ENCODE measurements around the gene ZNF19. TPM values are rescaled to one million over a fixed set of nuclear protein-coding genes. Genes with fewer than 3 reads are reported as not detected.

Gene ZNF19
- total and polyA plus RNA-seq, 2 of the 8 experiments (the other 6 are each of a cell fraction or from before 2014, with no cell fraction given), result 1.5 to 3.5 TPM

- H2AFZ ChIP-seq (ENCODE audit: low read length), result no peak overlapping the region
- no peaks in the 10 kb centered on the region for H3K79me2 ChIP-seq (ENCODE audit: control insufficient read depth in 1 of 2, insufficient read depth in 2 of 2, low read length in 2 of 2)
- H3K9ac ChIP-seq (replicated peaks in 1 of 4; ENCODE audit: extremely low read depth in 1 of 4, low read depth in 3 of 4, low read length in 3 of 4), result no peak overlapping the region
- no peak overlapping the region for H2AK5ac ChIP-seq (ENCODE audit: low read depth, low read length)
- no peak overlapping the region for H2BK20ac ChIP-seq (ENCODE audit: low read length)
- no peaks in the 10 kb centered on the region for H3K23me2 ChIP-seq (ENCODE audit: low read depth, low read length)
- H2BK5ac ChIP-seq (ENCODE audit: low read depth, low read length), result no peak overlapping the region
- no peaks in the 10 kb centered on the region for H4K20me1 ChIP-seq (replicated peaks in 1 of 2; ENCODE audit: control insufficient read depth in 1 of 2, insufficient read depth in 2 of 2, low read length in 2 of 2)
- no peak overlapping the region for H3K14ac ChIP-seq (ENCODE audit: insufficient read length)
- H3K27ac ChIP-seq (ENCODE audit: low read depth, low read length), result no peak overlapping the region
- no peak overlapping the region for H3K18ac ChIP-seq (ENCODE audit: extremely low read depth, low read length)
- H2BK12ac ChIP-seq (ENCODE audit: low read depth, low read length), result no peak overlapping the region
- H3K27me3 ChIP-seq (replicated peaks in 1 of 4; ENCODE audit: control insufficient read depth in 3 of 4, extremely low read depth in 1 of 4, insufficient read depth in 3 of 4, low read length in 3 of 4), result no peaks in the 10 kb centered on the region
- TF ChIP-seq JUND (IDR thresholded peaks at IDR 0.05; ENCODE audit: low read length) (no peak), KDM4A (IDR thresholded peaks at IDR 0.05; ENCODE audit: low read depth, low read length, severe bottlenecking) (no peak), HDAC2 (IDR thresholded peaks at IDR 0.05; ENCODE audit: borderline replicate concordance in 1 of 2, low read depth in 2 of 2, low read length in 2 of 2) (no peak), CHD1 (IDR thresholded peaks at IDR 0.05; ENCODE audit: low read depth, low read length) (no peak), SIX5 (IDR thresholded peaks at IDR 0.05; ENCODE audit: low read depth, low read length) (no peak), RXRA (IDR thresholded peaks at IDR 0.05; ENCODE audit: insufficient read depth, low read depth, low read length) (no peak), SP1 (IDR thresholded peaks at IDR 0.05; ENCODE audit: low read depth, low read length) (no peak), TAF1 (IDR thresholded peaks at IDR 0.05; ENCODE audit: low read depth, low read length) (no peak), POLR2A (IDR thresholded peaks at IDR 0.05; ENCODE audit: control extremely low read depth in 1 of 2, low read depth in 2 of 2, low read length in 2 of 2) (no peak), CBX8 (IDR thresholded peaks at IDR 0.05; ENCODE audit: borderline replicate concordance, low read depth, low read length) (no peak), NANOG (IDR thresholded peaks at IDR 0.05; ENCODE audit: insufficient read depth, low read depth, low read length, poor library complexity, severe bottlenecking) (no peak)
- TF ChIP-seq, protein P1, sequence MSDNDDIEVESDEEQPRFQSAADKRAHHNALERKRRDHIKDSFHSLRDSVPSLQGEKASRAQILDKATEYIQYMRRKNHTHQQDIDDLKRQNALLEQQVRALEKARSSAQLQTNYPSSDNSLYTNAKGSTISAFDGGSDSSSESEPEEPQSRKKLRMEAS (IDR thresholded peaks at IDR 0.05), result no peak
- TF ChIP-seq, protein P2, sequence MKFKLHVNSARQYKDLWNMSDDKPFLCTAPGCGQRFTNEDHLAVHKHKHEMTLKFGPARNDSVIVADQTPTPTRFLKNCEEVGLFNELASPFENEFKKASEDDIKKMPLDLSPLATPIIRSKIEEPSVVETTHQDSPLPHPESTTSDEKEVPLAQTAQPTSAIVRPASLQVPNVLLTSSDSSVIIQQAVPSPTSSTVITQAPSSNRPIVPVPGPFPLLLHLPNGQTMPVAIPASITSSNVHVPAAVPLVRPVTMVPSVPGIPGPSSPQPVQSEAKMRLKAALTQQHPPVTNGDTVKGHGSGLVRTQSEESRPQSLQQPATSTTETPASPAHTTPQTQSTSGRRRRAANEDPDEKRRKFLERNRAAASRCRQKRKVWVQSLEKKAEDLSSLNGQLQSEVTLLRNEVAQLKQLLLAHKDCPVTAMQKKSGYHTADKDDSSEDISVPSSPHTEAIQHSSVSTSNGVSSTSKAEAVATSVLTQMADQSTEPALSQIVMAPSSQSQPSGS (IDR thresholded peaks at IDR 0.05; ENCODE audit: low read length), result no peak
- DNase-seq (ENCODE audit: low read depth in 1 of 2, low spot score in 2 of 2) (no peak), FAIRE-seq (peak; percentile 77)
- H3K4me2 ChIP-seq (ENCODE audit: insufficient read depth in 1 of 2, low read depth in 2 of 2, low read length in 2 of 2), result no peak overlapping the region
- no peaks in the 10 kb centered on the region for H3K79me1 ChIP-seq (ENCODE audit: low read depth, low read length)
- H3K23ac ChIP-seq (ENCODE audit: insufficient read length), result no peak overlapping the region
- H3K9me3 ChIP-seq (ENCODE audit: insufficient read depth in 2 of 2, low read depth in 1 of 2, low read length in 1 of 2), result 0 out of 4 replicates have a peak, but pooled peaks cover 0 to 2% of the 10 kb centered on the region in 2 experiments
- ChIA-PET POLR2A (ENCODE audit: partially characterized antibody) (no interaction called here), CTCF (ENCODE audit: partially characterized antibody) (interaction anchor here (2.5 kb wide), 1 partner anchor 16 kb away, joined by 6 read pairs; no protein-coding TSS in a partner anchor)
- no peak overlapping the region for H4K8ac ChIP-seq (ENCODE audit: extremely low read depth, insufficient read depth, low read length)
- H4K91ac ChIP-seq (replicated peaks; ENCODE audit: insufficient read length, low read length), result no peak overlapping the region
- no peak overlapping the region for H2BK15ac ChIP-seq (ENCODE audit: low read length)
- H3K4me1 ChIP-seq (replicated peaks in 1 of 4; ENCODE audit: control insufficient read depth in 3 of 4, insufficient read depth in 4 of 4, low read length in 3 of 4), result peaks cover 0 to 4% (median 1%) of the 10 kb centered on the region in 4 experiments; a peak in 4 of 7 replicates
- H3K4me3 ChIP-seq (ENCODE audit: extremely low read depth in 1 of 4, insufficient read depth in 2 of 4, low read depth in 3 of 4, low read length in 4 of 4), result no peak overlapping the region
- no peak overlapping the region for H3K56ac ChIP-seq (replicated peaks; ENCODE audit: insufficient read length, low read depth, low read length)
- H3K4ac ChIP-seq (replicated peaks; ENCODE audit: insufficient read length, low read depth, low read length), result no peak overlapping the region
- H3K36me3 ChIP-seq (ENCODE audit: control insufficient read depth in 2 of 4, insufficient read depth in 4 of 4, low read length in 3 of 4), result no peaks in the 10 kb centered on the region
- H4K5ac ChIP-seq (ENCODE audit: insufficient read length, low read depth, low read length), result no peak overlapping the region
- WGBS, 2 experiments (ENCODE audit: extremely low coverage in 1 of 2, insufficient coverage in 1 of 2, insufficient read length in 1 of 2, insufficient replicate concordance in 2 of 2, low coverage in 1 of 2, low lambda C conversion rate in 2 of 2, missing lambda C conversion rate in 1 of 2), result 77% methylated on average over 3 of the region's 3 CpGs; no CpG with 5 or more reads in 1 of the 2 experiments
- no peak overlapping the region for H2BK120ac ChIP-seq (replicated peaks; ENCODE audit: low read depth, low read length)
These were observed 25.9 kb upstream of the ZNF19 start for GRCh38 chr16:71515026-71515425.

Measured in H1 (cell line).